HG03060 (cell line): ENCODE results near the gene BMAL1.

ENCODE experiments used
- ATAC-seq: cut with Tn5 transposase; IDR thresholded peaks from one replicate; pipeline ENCODE4 v1.9.1; 2021; ENCODE audit warnings: low read depth, moderate number of reproducible peaks; ENCODE audit not compliant: unreplicated experiment

Gene BMAL1

DNA sequence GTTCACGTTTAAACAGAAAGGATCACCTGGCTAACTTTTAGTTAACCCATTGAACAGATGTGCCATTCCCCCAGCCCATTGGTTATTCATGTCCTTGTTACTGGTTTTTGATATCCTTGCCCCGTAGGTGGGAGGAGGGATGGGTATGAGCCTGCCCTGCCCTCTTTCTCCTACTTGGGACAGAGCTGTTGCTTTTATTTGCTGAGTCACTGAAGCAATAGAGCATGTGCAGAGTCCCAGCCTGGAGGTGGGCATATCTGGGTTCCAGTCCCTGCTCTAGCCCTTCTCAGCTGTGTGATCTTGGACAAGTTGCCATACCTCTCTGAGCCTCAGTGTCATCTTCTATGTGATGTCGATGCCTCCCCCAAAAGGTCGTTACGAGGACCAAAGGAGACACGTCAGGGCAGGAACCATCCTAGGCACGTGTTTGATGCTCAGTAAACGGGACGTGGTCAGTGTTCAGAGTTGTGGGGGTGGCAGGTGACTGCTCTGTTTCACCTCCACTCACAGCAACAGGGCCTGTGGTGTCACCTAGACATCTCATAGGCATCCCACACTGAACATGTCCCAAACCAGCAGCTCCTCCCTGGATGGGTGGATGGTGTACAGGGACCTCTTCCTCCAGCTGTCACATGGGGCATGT is 61.0 kb downstream of the BMAL1 start:
- no peak for ATAC-seq

DNA sequence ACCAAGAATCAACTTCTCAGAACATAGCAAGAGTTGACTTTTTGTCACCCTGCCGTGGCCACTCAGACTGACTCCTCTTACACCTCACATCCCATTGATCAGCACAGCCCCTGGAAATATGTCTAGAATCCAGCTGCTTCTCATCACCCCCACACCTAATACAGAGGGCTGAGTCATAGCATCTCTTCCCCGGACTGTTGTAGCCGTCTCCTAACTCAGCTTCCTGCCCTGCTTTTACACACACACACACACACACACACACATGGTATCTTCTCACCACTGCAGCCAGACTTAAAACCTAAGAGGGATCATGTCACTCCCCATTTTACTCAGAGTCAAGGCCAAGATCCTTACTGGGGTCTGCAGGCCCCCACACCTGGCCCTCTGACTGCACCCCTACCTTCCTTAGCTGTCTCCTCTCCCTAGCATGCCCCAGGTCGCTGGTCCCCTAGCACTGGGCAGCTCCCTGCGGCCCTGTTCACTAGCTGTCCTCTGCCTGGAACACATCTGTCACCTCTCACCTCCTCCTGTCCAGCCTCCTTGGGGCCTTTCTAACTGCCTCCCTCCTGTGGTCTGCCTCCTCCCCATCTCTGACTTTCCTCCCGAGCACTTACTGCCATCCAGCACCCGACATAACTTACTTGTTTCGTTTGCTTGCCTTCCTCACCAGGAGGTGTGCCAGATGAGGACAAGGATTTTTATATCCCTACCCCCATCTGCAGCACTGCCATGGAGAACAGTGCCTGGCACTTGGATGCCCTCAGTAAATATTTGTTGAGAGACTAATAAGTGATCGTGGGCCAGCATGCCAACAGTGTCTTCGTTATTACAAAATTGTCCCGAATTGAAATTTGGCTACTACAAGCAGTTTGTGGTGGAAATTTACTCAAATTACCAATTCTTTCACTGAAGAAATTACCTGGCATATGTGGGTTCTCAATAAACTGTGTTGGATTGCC is 61.9 kb downstream of the BMAL1 start:
- no peak for ATAC-seq

- ATAC-seq: no peak
Measured at GRCh38 chr11:13341026-13341425, 63.4 kb downstream of the BMAL1 start.

DNA sequence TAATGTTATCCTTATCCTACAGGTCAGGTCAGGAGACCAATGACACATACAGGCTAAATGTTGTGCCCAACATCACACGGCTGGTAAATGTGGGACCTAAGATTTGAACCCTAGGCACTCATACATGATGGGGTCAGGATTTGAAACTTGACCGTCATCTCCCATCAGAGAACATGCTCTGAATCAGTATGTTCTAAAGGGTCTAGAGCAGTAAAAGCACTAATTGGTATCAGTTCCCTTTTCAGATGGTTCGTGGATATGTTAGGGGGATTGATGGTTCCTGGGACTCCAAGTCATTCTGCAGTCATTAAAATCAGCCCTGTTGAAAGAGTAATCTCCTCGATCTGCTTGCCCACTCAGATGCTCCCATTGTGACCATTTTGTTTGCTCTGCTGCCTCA is 65.5 kb downstream of the BMAL1 start:
- no peak for ATAC-seq

- ATAC-seq: no peak
Measured at GRCh38 chr11:13343931-13344717, 66.5 kb downstream of the BMAL1 start.

- ATAC-seq: no peak
Measured at GRCh38 chr11:13344818-13345217, 67.2 kb downstream of the BMAL1 start.

DNA sequence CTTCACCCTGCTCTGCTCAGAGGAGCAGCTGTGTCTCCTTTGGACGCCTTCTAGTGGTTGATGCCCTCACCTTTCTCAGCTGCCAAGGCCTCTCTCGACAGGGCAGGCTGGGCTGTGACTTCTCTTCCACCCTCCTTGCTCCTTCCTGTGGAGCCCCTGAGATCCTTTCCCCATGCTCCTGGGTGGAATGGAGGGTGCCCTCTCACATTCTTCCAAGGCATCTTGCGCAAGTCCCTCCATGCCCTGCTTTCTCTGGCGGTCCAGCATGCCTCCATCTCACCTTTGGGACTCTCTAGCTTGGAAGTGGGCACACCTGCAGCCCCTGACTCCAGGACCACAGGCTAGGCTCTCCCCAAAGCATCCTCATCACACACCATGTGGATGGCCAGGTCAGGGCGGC is 68.9 kb downstream of the BMAL1 start:
- no peak for ATAC-seq

DNA sequence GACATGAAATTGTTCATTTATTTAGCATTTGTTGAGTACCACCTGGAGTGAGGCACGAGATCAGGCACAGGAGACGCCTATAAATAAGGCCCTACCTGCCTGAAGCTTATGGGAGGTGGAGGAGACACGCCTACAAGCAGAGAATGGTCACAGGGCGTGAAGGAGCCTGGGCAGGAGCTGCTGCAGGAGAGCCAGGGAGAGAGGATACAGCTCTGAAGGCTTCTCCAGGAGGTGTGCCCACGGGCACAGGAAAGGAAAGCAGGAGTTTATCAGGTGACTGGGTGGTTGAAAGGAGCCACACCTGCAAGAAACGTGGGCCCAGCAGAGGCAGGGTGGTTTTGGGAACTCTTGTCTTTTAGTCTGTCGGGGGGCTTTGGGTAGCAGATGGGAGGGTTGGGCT is 70.3 kb downstream of the BMAL1 start:
- ATAC-seq: no peak

DNA sequence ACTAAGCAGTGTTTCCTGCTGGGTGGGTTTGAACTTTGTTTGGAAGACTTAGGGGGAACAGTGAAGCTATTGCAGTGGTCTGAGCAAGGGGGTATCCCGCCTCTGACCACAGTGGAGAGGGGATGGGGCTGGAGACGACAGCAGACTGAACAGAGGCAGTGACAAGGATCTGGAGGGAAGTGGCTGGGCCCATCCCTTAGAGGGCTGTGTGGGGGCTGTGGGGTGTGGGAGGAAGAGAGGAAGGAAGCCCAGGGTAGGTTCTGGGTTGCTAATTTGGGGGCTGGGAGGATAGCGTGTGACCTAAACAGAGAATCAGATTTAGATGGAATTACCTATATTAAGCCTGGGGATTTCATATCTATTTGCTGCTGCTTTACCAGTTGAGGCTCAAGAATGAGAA is 70.7 kb downstream of the BMAL1 start:
- no peak for ATAC-seq

GRCh38 chr11:13349046-13349445 is 71.5 kb downstream of the BMAL1 start:
- ATAC-seq: no peak

DNA sequence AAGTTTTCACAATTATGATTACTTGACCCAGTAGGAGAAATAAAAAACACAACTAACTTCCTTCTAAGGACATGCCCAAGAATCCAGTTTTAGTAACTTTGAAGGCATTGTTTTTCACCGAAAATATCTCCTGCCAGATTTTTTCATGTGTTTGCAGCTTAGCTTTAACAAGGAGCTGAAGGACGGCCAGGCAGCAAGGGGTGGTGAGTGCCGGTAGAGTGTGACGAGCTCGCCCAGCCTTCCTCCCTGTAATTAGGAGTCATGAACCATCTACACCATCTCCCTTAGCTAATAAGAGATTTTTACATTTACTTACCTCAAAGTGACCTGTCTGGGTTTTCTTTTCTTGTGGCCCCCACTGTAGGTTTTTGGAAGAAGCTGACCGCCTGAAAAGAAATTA is 72.0 kb downstream of the BMAL1 start:
- ATAC-seq: no peak

DNA sequence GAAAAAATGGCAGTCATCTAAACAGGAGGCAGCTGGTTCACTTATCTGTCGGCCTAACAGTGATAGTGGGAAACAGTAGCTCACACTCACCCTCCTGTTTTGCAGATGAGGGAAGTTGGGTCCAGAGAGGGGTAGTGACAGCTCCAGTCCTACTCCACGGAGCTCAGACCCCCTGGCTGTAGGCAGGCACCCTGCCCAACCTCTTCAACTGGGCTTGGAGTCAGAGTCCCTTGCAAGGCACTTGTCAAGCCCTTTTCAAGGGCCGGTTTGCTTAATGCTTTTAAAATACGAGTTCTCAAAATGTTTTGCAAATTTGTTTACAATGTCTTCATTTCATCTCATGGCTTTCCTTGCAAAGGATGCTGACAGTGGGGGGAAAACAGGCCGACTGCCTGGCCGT is 75.1 kb downstream of the BMAL1 start:
- ATAC-seq: no peak

GRCh38 chr11:13354335-13354734 is 76.7 kb downstream of the BMAL1 start:
- no peak for ATAC-seq

GRCh38 chr11:13355191-13355590 is 77.6 kb downstream of the BMAL1 start:
- ATAC-seq: no peak

GRCh38 chr11:13357232-13357631 is 79.6 kb downstream of the BMAL1 start:
- ATAC-seq: no peak

DNA sequence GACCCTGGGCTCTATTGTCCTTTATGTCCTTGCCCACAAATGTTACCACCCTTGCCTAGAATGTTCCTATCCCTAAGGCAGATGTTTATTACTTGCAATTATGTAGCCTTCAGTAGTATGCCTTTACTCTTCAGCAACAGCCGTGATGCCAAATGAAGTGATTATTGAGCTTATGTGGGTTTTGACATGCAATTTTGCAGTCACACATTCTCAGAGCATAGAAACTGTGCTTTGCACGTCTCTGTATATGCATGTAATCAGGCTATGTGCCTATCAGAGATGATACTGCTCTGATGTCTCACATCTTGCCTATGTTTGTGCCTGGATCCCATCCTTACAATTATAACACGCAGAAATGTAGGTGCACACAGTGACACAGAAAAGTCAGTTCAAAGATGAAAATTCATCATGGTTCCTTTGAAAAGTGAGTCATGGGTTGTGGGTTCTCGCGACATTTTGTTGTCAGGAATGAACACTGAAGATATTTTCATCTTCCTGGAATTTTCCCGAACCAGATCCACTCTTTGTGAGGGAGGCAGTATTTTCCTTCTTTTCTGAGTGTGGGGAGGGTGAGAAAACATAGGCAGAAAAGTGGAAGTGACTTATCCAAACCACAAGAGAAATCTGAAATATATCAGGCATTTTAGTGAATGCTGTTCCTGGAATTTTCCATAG is 81.1 kb downstream of the BMAL1 start:
- no peak for ATAC-seq

DNA sequence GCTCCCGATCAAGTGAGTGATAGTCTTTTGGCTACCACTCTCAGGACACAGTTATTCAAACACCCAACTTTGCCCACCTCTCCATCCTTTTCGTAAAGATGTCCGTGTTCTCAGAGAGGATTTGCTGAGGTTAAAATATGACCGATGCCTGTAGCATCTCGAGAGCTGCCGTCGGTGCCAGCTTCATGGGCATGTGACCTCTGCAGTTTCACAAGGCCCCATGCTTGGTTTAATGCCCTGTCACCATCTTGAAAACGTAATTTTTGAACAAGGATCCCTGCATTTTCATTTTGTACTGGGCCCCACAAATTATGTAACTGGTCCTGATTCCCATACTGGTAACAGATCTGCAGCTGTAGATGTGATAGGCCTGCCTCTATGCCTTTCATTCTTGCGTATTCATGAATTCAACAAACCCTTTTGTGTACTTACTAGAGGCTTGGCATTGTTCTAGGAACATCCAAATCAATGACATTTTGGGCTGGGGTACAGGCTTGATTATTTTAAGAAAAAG is 85.1 kb downstream of the BMAL1 start:
- no peak for ATAC-seq

DNA sequence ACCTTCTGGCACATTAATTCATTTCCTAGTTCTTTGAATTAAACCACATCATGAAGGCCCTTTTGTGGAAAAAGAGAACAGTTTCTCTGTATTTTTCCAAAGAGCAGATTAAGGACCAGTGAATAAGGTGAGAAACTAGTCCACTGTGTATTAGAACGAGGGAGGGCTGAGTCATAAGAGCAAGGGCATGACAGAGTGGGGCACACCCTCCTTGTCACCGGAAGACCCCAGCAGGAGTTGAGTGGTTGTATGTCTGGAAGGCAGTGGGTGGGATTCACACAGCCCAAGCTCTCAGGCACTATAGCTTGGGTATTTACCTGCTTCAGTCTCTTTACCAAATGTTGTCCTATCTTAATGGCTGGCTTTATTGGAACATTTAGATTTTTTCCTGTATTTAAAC is 86.8 kb downstream of the BMAL1 start:
- no peak for ATAC-seq

- no peak for ATAC-seq
Measured at GRCh38 chr11:13366266-13367026, 88.9 kb downstream of the BMAL1 start.

- no peak for ATAC-seq
Measured at GRCh38 chr11:13367115-13367514, 89.5 kb downstream of the BMAL1 start.
